ENCODE data around the gene B4GALNT1.
"Not testable (repeated sequence)": the region's sequence is repeated elsewhere in the genome, so short reads cannot be mapped to it uniquely, and the experiment has no call there.

B4GALNT1 gene

DNA sequence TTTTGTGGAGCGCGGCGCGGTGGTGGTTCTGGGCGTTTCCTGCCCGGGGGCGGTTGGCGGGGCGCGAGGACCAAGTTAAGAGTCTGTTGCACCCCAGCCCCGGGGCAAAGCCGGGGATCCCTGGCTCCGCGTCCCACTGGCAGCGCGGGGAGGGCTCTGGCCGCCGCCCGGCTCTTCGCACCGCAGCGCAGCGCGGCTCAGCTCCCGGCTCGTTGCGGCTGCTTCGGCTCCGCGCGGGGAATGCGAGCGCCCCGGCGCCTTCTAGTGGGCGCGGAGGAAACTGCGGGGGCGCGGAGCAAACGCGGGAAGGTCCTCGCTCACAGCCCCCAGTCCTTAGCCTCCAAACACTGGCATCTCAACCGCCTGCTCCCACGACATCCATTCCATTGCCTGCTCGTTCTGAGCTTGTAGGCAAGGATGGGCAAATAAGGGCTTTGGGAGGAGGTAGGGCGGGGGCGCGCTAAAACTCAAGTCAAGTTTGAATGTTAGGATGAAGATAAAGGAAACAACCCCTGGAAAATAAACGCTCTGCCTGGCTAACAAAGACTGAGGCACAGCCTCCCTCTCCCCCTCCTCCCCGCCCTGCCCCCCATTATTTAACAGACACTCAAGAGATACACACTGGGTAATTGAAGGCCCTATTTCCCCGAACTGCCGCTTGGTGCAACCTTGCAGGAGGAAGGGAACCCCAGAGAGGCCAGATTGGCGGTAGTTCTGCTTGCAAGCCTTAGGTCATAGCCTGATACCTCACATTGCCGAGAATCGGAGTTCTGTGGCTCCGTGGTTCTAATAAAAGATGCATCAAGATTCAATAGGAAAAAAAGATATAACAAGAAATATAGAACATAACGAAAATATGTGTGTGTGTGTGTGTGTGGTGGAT lies at the start of gene B4GALNT1:
Gene B4GALNT1, minus strand, starts transcription at position 244 of the 883 bp plus-strand sequence. CDS start 1,069 bp downstream, outside the sequence.
- DNase-seq (ENCODE audit: low spot score) = peak; percentile 52

DNA sequence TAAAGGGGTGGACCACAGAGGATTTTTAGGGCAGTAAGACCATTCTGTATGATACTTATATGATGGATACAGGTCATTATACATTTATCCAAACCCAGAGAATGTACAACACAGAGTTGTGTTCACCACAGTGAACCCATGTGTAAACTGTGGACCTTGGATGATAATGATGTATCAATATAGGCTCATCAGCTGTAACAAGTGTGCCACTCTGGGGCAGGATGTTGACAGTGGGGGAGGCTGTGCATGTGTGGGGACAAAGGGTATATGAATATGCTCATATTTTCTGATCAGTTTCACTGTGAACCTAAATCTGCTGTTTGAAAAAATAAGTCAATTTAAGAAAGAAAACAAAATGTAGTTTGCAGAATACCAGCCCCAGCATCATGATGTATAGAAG lies 46.7 kb upstream of the B4GALNT1 start:
- no peak for DNase-seq (ENCODE audit: low spot score)

DNA sequence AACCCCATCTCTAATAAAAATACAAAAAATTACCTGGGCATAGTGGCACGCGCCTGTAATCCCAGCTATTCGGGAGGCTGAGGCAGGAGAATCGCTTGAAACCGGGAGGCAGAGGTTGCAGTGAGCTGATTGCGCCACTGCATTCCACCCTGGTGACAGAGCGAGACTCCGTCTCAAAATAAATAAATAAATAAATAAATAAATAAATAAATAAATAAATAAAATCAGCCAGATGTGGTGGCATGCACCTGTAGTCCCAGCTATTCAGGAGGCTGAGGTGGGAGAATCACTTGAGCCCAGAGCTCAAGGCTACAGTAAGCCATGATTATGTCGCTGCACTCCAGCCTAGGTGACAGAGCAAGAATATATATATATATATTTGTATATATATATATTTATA lies 44.9 kb upstream of the B4GALNT1 start:
- DNase-seq (ENCODE audit: low spot score) = not testable (repeated sequence)

DNA sequence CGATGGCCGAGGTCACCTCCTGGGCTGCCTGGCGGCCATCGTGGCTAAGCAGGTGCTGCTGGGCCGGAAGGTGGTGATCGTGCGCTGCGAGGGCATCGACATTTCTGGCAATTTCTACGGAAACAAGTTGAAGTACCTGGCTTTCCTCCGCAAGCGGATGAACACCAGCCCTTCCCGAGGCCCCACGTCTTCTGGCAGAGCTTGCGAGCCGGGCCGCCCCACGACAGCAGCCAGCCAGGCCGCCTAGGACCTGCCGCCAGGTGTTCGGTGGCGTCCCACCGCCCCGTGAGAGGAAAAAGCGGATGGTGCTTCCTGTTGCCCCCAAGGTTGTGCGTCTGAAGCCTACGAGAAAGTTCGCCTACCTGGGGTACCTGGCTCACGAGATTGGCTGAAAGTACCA lies 41.7 kb upstream of the B4GALNT1 start:
- no peak for DNase-seq (ENCODE audit: low spot score)

DNA sequence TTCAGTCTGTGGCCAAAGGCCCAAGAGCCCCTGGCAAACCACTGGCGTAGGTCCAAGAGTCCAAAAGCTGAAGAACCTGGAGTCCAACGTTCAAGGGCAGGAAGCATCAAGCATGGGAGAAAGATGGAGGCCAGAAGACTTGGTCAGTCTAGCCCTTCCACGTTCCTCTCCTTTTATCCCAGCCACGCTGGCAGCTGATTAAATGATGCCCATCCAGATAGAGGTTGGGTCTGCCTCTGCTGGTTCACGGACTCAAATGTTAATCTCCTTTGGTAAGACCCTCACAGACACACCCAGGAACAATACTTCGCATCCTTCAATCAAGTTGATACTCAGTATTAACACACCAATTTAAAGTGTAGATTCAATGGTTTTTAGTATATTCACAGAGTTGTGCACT lies 39.8 kb upstream of the B4GALNT1 start:
- no peak for DNase-seq (ENCODE audit: low spot score)

DNA sequence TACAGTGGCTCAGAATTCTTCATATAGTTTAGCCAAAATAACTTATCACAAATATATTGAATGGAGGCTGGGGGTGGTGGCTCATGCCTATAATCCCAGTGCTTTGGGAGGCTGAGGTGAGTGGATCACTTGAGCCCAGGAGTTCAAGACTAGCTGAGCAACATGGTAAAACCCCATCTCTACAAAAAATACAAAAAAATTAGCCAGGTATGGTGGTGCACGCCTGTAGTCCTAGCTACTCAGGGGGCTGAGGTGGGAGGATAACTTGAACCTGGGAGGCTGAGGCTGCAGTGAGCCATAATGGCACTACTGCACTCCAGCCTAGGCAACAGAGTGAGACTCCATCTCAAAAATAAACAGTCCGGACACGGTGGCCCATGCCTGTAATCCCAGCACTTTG lies 38.8 kb upstream of the B4GALNT1 start:
- DNase-seq (ENCODE audit: low spot score) = not testable (repeated sequence)

DNA sequence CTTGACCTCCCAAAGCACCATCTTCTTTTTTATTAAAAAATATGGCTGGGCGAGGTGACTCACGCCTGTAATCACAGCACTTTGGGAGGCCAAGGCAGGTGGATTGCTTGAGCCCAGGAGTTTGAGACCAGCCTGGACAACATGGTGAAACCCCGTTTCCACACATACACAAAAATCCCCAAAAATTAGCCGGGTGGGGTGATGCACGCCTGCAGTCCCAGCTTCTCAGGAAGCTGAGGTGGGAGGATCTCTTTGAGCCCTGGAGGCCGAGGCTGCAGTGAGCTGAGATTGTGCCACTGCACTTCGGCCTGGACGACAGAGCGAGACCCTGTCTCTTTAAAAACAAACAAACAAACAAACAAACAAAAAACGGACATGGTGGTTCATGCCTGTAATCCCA lies 36.7 kb upstream of the B4GALNT1 start:
- not testable (repeated sequence) for DNase-seq (ENCODE audit: low spot score)

DNA sequence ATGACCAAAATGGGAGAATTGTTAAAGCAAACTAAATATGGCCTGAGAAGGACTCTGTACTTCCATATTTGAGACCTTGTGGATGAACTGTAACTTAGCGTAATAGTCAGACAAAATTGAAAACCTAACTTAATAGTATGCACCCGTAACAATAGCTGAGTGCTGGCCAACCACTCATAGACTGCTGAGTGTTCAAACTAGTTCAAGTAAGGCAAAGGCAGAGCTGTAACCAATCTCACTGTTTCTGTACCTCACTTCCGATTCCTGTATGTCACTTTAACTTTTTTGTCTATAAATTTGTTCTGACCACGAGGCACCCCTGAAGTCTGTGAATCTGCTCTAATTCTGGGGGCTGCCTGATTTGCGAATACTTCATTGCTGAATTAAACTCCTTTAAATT lies 33.9 kb upstream of the B4GALNT1 start:
- DNase-seq (ENCODE audit: low spot score) = no peak

DNA sequence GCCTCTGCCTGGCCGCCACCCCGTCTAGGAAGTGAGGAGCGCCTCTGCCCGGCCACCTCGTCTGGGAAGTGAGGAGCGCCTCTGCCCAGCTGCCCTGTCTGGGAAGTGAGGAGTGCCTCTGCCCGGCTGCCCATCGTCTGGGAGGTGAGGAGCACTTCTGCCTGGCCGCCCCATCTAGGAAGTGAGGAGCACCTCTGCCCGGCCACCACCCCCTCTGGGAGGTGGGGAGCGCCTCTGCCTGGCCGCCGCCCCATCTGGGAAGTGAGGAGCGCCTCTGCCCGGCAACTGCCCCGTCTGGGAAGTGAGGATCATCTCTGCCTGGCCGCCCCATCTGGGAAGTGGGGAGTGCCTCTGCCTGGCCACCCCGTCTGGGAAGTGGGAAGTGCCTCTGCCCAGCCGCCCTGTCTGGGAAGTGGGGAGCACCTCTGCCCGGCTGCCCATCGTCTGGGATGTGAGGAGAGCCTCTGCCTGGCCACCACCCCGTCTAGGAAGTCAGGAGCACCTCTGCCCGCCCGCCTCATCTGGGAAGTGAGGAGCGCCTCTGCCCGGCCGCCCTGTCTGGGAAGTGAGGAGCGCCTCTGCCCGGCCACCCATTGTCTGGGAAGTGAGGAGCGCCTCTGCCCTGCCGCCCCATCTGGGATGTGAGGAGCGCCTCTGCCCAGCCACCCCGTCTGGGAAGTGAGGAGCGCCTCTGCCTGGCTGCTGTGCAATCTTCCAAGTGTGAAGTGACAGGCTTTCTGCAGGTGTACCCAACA lies 32.2 kb upstream of the B4GALNT1 start:
- not testable (repeated sequence) for DNase-seq (ENCODE audit: low spot score)

DNA sequence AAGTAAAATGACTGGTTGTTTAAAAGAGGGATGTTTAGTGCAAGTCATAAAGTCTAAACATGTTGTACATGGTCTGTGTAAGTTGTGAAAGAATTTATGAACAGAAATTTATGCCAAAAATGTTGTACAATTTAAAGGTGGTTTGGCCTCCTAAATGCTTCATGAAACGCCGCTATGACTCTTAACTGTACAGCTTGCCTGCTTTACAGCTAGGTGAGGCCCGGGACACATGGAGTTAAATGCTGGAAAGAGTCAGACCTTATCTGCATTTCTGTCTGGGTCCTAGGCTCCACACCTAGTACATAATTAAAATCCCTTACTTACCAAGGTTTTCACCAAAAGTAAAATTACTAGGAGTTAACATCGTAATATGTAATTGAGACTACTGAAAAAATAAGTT lies 28.4 kb upstream of the B4GALNT1 start:
- DNase-seq (ENCODE audit: low spot score) = no peak

DNA sequence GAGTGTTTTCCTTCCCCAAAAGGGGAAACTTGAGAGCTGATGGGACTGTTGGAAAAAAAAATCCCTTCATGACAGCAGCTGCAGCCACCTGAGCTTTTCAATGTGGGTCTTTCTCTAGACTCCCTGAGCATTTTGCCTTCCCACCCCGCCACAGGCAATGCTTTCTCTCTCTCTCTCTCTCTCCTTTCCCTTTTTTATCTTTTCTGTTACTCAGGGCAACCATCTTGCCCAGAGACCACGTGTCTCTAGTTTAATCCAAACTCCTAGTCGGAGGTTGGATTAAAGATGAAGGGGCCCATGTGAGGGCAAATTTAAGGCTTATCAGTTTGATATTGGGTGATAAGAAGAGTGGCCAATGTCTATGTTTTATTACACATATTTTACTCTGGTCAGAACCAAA lies 25.9 kb upstream of the B4GALNT1 start:
- DNase-seq (ENCODE audit: low spot score) = no peak

DNA sequence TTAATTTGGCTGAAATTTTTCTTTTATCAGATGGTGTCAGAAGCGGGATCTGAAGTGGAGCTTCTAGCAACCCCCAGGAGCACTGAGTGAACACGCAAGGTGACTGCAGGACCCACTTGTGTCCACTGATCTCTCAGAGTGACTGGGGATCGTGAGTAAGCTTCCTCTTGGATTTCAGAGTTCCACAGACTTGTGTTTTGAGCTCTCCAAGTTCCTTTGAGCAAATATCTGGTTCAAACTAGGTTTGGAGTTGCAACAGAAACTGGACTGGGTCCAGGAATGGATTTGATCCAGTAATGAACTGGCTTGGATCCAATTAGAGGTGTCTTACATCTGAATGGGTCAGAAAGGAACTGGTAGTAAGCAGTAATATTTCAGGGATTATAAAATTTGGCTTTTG lies 24.7 kb upstream of the B4GALNT1 start:
- no peak for DNase-seq (ENCODE audit: low spot score)

DNA sequence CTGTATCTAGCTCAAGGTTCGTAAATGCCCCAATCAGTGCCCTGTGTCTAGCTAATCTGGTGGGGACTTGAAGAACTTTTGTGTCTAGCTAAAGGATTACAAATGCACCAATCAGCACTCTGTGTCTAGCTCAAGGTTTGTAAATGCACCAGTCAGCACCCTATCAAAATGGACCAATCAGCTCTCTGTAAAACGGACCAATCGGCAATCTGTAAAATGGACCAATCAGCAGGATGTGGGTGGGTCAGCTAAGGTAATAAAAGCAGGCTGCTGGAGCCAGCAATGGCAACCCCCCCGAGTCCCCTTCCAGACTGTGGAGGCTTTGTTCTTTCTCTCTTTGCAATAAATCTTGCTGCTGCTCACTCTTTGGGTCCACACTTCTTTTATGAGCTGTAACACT lies 23.4 kb upstream of the B4GALNT1 start:
- DNase-seq (ENCODE audit: low spot score) = not testable (repeated sequence)

DNA sequence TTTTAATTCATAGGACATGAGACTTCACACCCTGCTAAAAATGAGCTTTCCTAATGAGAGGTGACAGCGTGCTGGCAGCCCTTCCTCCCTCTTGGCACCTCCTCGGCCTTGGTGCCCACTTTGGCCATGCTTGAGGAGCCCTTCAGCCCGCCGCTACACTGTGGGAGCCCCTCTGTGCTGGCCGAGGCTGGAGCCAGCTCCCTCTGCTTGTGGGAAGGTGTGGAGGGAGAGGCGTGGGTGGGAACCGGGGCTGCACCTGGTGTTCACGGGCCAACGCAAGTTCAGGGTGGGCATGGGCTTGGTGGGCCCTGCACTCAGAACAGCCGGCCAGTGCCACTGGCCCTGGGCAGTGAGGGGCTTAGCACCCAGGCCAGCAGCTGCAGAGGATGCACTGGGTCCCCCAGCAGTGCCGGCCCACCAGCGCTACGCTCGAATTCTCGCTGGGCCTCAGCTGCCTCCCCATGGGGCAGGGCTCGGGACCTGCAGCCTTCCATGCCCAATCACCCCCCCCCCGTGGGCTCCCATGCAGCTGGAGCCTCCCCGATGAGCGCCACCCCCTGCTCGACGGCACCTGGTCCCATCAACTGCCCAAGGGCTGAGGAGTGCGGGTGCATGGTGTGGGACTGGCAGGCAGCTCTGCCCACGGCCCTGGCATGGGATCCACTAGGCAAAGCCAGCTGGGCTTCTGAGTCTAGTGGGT lies 22.7 kb upstream of the B4GALNT1 start:
- DNase-seq (ENCODE audit: low spot score) = no peak

DNA sequence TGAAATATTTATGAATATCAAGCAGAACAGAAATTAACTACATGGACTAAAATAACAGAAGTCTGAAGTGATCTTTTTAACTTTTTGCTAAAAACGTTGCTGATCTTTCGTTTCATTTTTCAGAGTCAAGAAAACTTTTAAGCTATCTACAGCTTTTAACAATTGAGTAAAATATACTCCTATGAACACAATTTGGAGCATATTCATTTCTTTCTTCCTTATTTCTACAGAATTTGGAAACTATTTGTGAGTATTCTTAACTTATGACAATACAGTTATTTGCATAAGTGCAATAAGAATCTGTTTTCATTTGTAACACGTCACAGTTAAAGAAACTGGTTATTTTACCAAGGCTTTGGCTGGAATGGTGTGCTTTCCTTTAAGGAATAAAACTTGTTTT lies 21.0 kb upstream of the B4GALNT1 start:
- DNase-seq (ENCODE audit: low spot score) = no peak

DNA sequence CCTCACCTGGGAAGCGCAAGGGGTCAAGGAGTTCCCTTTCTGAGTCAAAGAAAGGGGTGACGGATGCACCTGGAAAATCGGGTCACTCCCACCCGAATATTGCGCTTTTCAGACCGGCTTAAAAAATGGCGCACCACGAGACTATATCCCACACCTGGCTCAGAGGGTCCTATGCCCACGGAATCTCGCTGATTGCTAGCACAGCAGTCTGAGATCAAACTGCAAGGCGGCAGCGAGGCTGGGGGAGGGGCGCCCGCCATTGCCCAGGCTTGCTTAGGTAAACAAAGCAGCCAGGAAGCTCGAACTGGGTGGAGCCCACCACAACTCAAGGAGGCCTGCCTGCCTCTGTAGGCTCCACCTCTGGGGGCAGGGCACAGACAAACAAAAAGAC lies 13.7 kb upstream of the B4GALNT1 start:
- not testable (repeated sequence) for DNase-seq (ENCODE audit: low spot score)

DNA sequence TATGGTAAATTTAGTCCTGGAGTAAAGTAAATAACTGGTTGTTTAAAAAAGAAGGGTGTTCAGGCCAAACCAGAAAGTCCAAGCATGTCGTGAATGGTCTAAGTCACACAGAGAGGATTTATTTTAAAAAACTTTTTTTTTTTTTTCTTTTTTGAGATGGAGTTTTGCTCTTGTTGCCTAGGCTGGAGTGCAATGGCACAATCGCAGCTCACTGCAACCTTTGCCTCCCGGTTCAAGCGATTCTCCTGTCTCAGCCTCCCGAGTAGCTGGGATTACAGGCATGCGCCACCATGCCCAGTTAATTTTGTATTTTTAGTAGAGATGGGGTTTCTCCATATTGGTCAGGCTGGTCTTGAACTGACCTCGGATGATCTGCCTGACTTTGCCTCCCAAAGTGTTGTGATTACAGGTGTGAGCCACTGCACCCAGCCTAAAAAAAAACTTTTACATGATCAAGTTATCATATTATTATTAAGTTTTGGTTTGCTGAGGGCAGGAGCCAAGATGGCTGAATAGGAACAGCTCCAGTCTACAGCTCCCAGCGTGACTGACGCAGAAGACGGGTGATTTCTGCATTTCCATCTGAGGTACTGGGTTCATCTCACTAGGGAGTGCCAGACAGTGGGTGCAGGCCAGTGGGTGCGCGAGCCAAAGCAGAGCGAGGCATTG lies 13.1 kb upstream of the B4GALNT1 start:
- DNase-seq (ENCODE audit: low spot score) = not testable (repeated sequence)

DNA sequence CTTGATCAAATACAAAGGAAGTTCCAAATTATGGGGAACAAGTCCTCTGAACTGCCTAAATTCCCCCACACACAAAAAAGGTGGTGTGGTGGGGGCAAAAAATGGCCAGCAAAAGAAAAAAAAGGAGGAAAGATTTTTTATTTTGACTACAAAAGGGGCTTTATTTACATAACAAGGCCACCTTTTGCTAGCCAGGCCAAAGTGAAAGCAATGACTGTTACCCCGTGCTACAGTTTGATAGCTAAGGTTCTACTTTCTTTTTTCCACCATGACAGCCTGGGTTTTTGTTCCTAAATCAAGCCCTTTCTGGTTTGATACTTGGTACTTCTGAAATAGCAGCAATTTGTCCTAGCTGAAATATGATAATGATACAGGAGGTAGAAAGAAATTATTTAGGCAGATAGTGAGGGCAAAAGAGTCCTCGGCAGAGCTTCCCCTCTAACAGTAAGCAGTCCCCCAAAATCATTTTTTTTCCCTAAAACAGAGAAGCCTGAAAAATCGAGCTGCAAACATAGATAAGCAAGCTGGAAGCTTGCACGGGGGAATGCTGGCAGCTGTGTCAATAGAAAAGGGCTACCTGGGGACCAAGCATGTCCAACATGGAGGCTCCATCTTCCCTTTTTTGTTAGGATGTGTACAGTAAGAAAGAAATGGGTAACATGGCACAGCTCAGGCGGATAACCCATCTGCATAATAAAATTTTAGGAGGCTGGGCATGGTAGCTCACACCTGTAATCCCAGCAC lies 8.9 kb upstream of the B4GALNT1 start:
- DNase-seq (ENCODE audit: low spot score) = no peak

DNA sequence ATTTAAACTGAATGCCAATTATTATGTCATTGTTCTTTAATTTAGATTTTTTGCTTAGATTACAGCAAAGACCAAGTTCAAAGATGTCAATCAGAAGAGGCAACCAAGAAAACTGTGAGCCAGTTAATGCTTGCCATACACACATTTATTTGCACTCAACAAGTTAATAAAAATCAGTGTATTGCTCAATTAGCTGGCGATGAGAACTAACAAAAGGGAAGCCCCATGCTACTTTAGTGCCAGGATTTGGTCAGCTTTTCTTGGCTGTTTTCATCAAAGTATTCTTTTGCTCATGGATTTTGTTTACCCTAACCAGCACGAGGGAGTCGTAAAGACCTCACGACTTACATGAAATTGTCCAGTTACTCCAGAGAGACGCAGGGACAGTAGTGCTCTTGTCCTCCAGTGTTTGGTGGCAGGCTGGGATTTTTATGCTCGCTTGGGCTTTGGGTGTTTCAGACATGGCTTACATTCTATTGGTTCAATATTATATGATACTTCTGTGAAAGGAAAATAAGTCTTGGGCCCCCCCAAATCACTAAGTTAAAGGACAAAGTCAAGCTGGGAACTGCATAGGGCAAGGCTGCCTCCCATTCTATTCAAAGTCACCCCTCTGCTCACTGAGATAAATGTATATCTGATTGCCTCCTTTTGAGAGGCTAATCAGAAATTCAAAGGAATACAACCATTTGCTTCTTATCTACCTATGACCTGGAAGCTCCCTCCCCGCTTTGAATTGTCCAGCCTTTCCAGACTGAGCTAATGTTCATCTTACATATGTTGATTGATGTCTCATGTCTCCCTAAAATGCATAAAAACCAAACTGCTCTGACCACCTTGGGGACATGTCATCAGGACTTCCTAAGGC lies 7.4 kb upstream of the B4GALNT1 start:
- no peak for DNase-seq (ENCODE audit: low spot score)

DNA sequence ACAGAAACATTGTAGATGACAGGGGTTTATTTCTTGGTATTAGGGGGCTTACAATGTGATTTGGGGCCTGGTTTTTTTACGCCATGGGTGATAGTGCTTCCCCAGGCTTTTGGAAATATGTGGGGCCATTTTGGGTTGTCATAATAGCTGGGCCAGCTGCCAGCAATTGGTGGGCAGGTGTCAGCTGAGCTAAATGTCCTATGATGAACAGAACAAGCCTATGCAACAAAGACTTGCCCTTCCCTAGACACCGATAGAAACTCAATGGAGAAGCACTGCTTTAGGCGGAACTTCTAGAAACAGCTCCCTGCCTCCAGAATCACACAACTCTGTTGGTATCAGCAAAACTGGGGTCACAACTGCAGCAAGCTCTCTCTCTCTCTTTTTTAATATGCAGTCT lies 5.1 kb upstream of the B4GALNT1 start:
- no peak for DNase-seq (ENCODE audit: low spot score)
